HG02884 (cell line): Measurements from ENCODE around the gene PURA.
A peak's percentile ranks its signal among the peaks of the same experiment; 100 is the strongest.

Experiments used
- ATAC-seq: cut with Tn5 transposase; IDR thresholded peaks from one replicate; pipeline ENCODE4 v1.9.1; 2021; ENCODE audit warnings: mild to moderate bottlenecking, moderate library complexity; ENCODE audit not compliant: unreplicated experiment

Gene PURA

GRCh38 chr5:140109759-140110645, 3.9 kb upstream of the PURA start:
- no peak for ATAC-seq

- no peak for ATAC-seq
Observed at GRCh38 chr5:140110646-140110957, 3.3 kb upstream of the PURA start.

GRCh38 chr5:140111011-140111858, 2.7 kb upstream of the PURA start:
- no peak for ATAC-seq

GRCh38 chr5:140111859-140112551, 1.9 kb upstream of the PURA start:
- no peak for ATAC-seq

- no peak for ATAC-seq
Observed at GRCh38 chr5:140112685-140113179, 1.2 kb upstream of the PURA start.

- no peak for ATAC-seq
Observed at GRCh38 chr5:140113180-140113698, 670 bp upstream of the PURA start.

GRCh38 chr5:140114341-140115185, 654 bp downstream of the PURA start:
- ATAC-seq, result peak; percentile 27

GRCh38 chr5:140115186-140115500, 1.2 kb downstream of the PURA start:
- ATAC-seq, result no peak

GRCh38 chr5:140116716-140117115, 2.8 kb downstream of the PURA start:
- no peak for ATAC-seq

GRCh38 chr5:140117523-140117922, 3.6 kb downstream of the PURA start:
- ATAC-seq, result no peak

GRCh38 chr5:140118302-140118936, 4.5 kb downstream of the PURA start:
- no peak for ATAC-seq

GRCh38 chr5:140125637-140126036, 11.7 kb downstream of the PURA start, which contains the start of gene IGIP:
Gene IGIP (plus strand): TSS chr5:140125937. CDS start chr5:140128477, 2,540 bp downstream.
- ATAC-seq, result no peak

- ATAC-seq, result no peak
Observed at GRCh38 chr5:140126315-140127012, 12.6 kb downstream of the PURA start.

- ATAC-seq, result no peak
Observed at GRCh38 chr5:140128376-140128775, 14.5 kb downstream of the PURA start.

GRCh38 chr5:140130949-140131733, 17.2 kb downstream of the PURA start:
- ATAC-seq, result no peak

- ATAC-seq, result no peak
Observed at GRCh38 chr5:140131967-140132409, 18.1 kb downstream of the PURA start.

GRCh38 chr5:140133514-140134167, 19.7 kb downstream of the PURA start:
- ATAC-seq, result no peak
